ENCODE results near the gene ATP2A1. TPM values are rescaled to one million over a fixed set of nuclear protein-coding genes. Genes with fewer than 3 reads are reported as not detected.

The ATP2A1 gene
- total and polyA plus RNA-seq, 8 donors: 0.12 to 21.7 (median 1.1) TPM; not detected in 2

DNA sequence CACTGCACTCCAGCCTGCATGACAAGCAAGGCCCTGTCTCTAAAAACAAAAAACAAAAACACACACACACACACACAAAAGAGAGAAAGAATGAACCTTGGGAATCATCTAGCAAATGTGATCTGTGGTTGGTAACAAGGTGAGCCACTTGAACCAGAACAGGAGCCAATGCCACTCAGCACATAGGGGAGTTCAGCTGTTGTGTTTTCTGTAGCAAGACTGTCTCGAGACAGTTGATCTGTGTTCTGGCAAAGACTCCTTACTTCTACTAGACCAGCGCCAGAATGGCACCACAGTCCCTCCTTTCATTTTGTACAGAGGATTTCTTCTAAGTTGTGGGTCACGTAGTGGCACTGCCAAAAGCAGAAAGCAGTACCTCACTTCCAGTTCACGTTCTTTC lies 20.7 kb downstream of the ATP2A1 start:
- no peak overlapping the region for H3K27ac ChIP-seq
- intact Hi-C loops (cut with DNase I; ENCODE audit: low total_unique reads): no loop called here
- peaks cover 0 to 8% (median 4%) of the 10 kb centered on the region in 4 donors for H3K36me3 ChIP-seq
- no peak for DNase-seq
- TF ChIP-seq, protein P1, sequence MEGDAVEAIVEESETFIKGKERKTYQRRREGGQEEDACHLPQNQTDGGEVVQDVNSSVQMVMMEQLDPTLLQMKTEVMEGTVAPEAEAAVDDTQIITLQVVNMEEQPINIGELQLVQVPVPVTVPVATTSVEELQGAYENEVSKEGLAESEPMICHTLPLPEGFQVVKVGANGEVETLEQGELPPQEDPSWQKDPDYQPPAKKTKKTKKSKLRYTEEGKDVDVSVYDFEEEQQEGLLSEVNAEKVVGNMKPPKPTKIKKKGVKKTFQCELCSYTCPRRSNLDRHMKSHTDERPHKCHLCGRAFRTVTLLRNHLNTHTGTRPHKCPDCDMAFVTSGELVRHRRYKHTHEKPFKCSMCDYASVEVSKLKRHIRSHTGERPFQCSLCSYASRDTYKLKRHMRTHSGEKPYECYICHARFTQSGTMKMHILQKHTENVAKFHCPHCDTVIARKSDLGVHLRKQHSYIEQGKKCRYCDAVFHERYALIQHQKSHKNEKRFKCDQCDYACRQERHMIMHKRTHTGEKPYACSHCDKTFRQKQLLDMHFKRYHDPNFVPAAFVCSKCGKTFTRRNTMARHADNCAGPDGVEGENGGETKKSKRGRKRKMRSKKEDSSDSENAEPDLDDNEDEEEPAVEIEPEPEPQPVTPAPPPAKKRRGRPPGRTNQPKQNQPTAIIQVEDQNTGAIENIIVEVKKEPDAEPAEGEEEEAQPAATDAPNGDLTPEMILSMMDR (IDR thresholded peaks at IDR 0.05): no peak
- no peak overlapping the region for H3K4me3 ChIP-seq
- H3K9me3 ChIP-seq: no peaks in the 10 kb centered on the region
- no peaks in the 10 kb centered on the region for H3K27me3 ChIP-seq
- H3K4me1 ChIP-seq: no peaks in the 10 kb centered on the region
- WGBS, 5 donors: 84 to 91% (median 87%) methylated on average over 4 of the region's 4 CpGs

DNA sequence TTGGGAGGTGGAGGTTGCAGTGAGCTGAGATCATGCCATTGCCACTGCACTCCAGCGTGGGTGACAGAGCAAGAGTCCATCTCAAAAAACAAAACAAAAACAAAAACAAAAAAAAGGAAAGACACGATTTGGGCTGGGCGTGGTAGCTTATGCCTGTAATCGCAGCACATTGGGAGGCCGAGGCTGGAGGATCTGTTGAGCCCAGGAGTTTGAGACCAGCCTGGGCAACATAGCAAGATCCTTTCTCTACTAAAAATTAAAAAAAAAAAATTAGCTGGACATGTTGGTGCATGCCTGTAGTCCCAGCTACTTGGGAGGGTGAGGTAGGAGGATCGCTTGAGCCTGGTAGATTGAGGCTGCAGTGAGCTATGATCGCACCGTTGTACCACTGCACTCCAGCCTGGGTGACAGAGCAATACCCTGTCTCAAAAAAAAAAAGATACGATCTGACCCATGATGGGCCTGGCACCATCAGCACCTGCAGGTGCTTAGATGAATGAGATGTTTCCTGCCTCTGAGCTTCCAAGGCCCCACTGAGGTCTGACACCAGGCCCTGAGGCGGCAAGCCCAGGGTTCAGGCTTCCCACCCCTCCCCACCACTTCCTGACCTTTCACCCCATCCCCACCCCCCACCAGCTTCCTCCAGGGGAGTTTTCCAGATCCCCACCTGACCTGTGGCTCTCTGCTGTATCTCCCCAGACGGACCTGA lies 21.7 kb downstream of the ATP2A1 start:
- Histone ChIP-seq H3K27ac (no peak overlapping the region), H3K4me1 (no peaks in the 10 kb centered on the region), H3K4me3 (no peak overlapping the region), H3K36me3 (peaks cover 0 to 19% (median 14%) of the 10 kb centered on the region in 4 donors), H3K9me3 (no peaks in the 10 kb centered on the region), H3K27me3 (no peaks in the 10 kb centered on the region)
- WGBS, 5 donors: 89 to 93% (median 90%) methylated on average over 10 to 11 of the region's 11 CpGs
- intact Hi-C loops (cut with DNase I; ENCODE audit: low total_unique reads): no loop called here
- no peak for DNase-seq
- TF ChIP-seq POLR2AphosphoS5 (IDR thresholded peaks at IDR 0.05) (no peak), POLR2A (IDR thresholded peaks at IDR 0.05) (no peak), EP300 (IDR thresholded peaks at IDR 0.05) (no peak)
- TF ChIP-seq, protein P1 (IDR thresholded peaks at IDR 0.05): no peak

DNA sequence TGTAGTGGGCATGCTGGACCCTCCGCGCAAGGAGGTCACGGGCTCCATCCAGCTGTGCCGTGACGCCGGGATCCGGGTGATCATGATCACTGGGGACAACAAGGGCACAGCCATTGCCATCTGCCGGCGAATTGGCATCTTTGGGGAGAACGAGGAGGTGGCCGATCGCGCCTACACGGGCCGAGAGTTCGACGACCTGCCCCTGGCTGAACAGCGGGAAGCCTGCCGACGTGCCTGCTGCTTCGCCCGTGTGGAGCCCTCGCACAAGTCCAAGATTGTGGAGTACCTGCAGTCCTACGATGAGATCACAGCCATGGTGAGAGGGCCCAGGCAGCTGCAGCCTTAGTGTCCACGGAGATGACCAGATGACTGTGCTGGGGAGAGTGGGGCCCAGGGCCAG lies 22.3 kb downstream of the ATP2A1 start:
- no peak for DNase-seq
- WGBS, 5 donors: 90 to 94% (median 92%) methylated on average over 23 to 25 of the region's 25 CpGs
- TF ChIP-seq POLR2A (IDR thresholded peaks at IDR 0.05) (no peak), EP300 (IDR thresholded peaks at IDR 0.05) (no peak), POLR2AphosphoS5 (IDR thresholded peaks at IDR 0.05) (no peak)
- TF ChIP-seq, protein P1 (IDR thresholded peaks at IDR 0.05): no peak
- H3K4me1 ChIP-seq: no peaks in the 10 kb centered on the region
- no peak overlapping the region for H3K4me3 ChIP-seq
- intact Hi-C loops (cut with DNase I; ENCODE audit: low total_unique reads): no loop called here
- H3K27me3 ChIP-seq: no peaks in the 10 kb centered on the region
- peaks cover 0 to 25% (median 20%) of the 10 kb centered on the region in 4 donors for H3K36me3 ChIP-seq
- no peaks in the 10 kb centered on the region for H3K9me3 ChIP-seq
- no peak overlapping the region for H3K27ac ChIP-seq

DNA sequence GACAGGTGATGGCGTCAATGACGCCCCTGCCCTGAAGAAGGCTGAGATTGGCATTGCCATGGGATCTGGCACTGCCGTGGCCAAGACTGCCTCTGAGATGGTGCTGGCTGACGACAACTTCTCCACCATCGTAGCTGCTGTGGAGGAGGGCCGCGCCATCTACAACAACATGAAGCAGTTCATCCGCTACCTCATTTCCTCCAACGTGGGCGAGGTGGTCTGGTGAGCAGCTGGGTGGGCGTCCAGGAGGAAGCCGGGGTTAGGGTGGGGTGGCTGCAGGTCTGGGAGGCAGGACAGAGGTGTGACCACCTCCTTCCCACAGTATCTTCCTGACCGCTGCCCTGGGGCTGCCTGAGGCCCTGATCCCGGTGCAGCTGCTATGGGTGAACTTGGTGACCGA lies 23.6 kb downstream of the ATP2A1 start:
- Histone ChIP-seq H3K9me3 (no peaks in the 10 kb centered on the region), H3K27ac (no peak overlapping the region), H3K36me3 (peaks cover 0 to 37% (median 33%) of the 10 kb centered on the region in 4 donors), H3K27me3 (no peaks in the 10 kb centered on the region), H3K4me1 (no peaks in the 10 kb centered on the region), H3K4me3 (no peak overlapping the region)
- intact Hi-C loops (cut with DNase I; ENCODE audit: low total_unique reads): no loop called here
- TF ChIP-seq, protein P1 (IDR thresholded peaks at IDR 0.05): no peak
- no peak for TF ChIP-seq EP300 (IDR thresholded peaks at IDR 0.05)
- no peak for TF ChIP-seq POLR2AphosphoS5 (IDR thresholded peaks at IDR 0.05)
- TF ChIP-seq POLR2A (IDR thresholded peaks at IDR 0.05): no peak
- 82 to 90% (median 88%) methylated on average over 13 to 15 of the region's 15 CpGs for WGBS, 5 donors
- DNase-seq: no peak
